GM21360 (cell line): Measurements from ENCODE around the gene AMOTL1.
"Not testable (repeated sequence)": the region's sequence is repeated elsewhere in the genome, so short reads cannot be mapped to it uniquely, and the experiment has no call there.

Experiments
- ATAC-seq: cut with Tn5 transposase; IDR thresholded peaks from one replicate; pipeline ENCODE4 v1.9.1; 2021; ENCODE audit warnings: mild to moderate bottlenecking, moderate library complexity; ENCODE audit not compliant: unreplicated experiment

AMOTL1 gene

GRCh38 chr11:94769880-94770279, 1.7 kb downstream of the AMOTL1 start:
- no peak for ATAC-seq

GRCh38 chr11:94770563-94771120, 2.5 kb downstream of the AMOTL1 start:
- no peak for ATAC-seq

GRCh38 chr11:94771390-94771789, 3.2 kb downstream of the AMOTL1 start:
- no peak for ATAC-seq

GRCh38 chr11:94771951-94772350, 3.8 kb downstream of the AMOTL1 start:
- no peak for ATAC-seq

- ATAC-seq = no peak
These were observed 5.7 kb downstream of the AMOTL1 start for GRCh38 chr11:94773842-94774241.

- ATAC-seq = no peak
These were observed 6.2 kb downstream of the AMOTL1 start for GRCh38 chr11:94774345-94774744.

GRCh38 chr11:94775567-94776327, 7.6 kb downstream of the AMOTL1 start:
- no peak for ATAC-seq

GRCh38 chr11:94776351-94777321, 8.5 kb downstream of the AMOTL1 start:
- no peak for ATAC-seq

GRCh38 chr11:94780432-94780831, 12.3 kb downstream of the AMOTL1 start:
- ATAC-seq = no peak

GRCh38 chr11:94781837-94782236, 13.7 kb downstream of the AMOTL1 start:
- no peak for ATAC-seq

GRCh38 chr11:94782446-94782845, 14.3 kb downstream of the AMOTL1 start:
- no peak for ATAC-seq

- ATAC-seq = no peak
These were observed 16.7 kb downstream of the AMOTL1 start for GRCh38 chr11:94784884-94785283.

- no peak for ATAC-seq
These were observed 17.4 kb downstream of the AMOTL1 start for GRCh38 chr11:94785509-94785908.

GRCh38 chr11:94786264-94787126, 18.3 kb downstream of the AMOTL1 start:
- no peak for ATAC-seq

GRCh38 chr11:94787801-94788200, 19.6 kb downstream of the AMOTL1 start:
- ATAC-seq = no peak

- no peak for ATAC-seq
These were observed 20.2 kb downstream of the AMOTL1 start for GRCh38 chr11:94788396-94788795.

GRCh38 chr11:94790197-94790596, 22.0 kb downstream of the AMOTL1 start:
- no peak for ATAC-seq

GRCh38 chr11:94790661-94791180, 22.6 kb downstream of the AMOTL1 start:
- ATAC-seq = no peak

GRCh38 chr11:94791216-94791889, 23.2 kb downstream of the AMOTL1 start:
- no peak for ATAC-seq

GRCh38 chr11:94791942-94792341, 23.8 kb downstream of the AMOTL1 start:
- ATAC-seq = not testable (repeated sequence)
